Ureter (tissue), 1 donor: Measurements from ENCODE around the gene HSPB9. TPM values are rescaled to one million over a fixed set of nuclear protein-coding genes. Genes with fewer than 3 reads are reported as not detected.
"Not testable (repeated sequence)": the region's sequence is repeated elsewhere in the genome, so short reads cannot be mapped to it uniquely, and the experiment has no call there.

Source experiments
- DNase-seq: peaks from one replicate; pipeline ENCODE4 v3.0.0-alpha.2; 2020; ENCODE audit warnings: low spot score
- total RNA-seq: library from RNA; stranded (reverse); gene quantifications from one replicate; pipeline ENCODE4 v1.2.4, GENCODE V29; 2023
- donor health status: DM: yes; HTN: yes; CAD: no.

The HSPB9 gene
- total RNA-seq, 1 donor from 2014 or later, result not detected

DNA sequence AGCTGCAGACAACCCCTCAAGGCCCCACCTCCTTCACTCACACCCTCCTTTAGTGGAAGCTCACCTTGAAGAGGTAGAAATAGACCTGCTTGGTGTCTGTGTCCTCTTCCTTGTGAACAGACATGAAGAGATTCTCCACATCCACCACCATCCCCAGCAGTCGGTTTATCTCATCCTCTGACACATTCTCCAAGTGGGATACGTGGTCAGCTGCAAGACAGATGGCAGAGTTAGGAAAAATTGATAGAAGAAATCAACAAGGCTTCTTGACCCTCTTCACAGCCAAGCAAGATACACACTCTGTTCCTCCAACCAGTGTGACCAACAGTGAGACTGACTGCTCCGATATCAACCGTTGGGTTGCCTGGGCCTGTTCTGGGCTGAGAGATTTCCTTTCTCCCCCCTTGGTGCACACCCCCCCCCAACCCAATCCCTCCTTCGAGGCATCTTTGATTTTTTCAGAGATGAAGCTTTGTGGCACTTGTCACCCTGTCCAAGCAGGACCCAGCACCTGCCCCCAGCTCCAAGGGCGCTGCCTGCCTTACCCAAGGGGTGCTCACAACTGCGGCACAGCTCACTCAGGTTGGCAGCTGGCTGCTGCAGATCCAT is 2.3 kb upstream of the HSPB9 start:
- no peak for DNase-seq

GRCh38 chr17:42120770-42121769 is 1.5 kb upstream of the HSPB9 start, which contains the start of gene KAT2A:
TSS of gene KAT2A (minus strand) at chr17:42121367. CDS start at chr17:42121304, 63 bp downstream.
- peak; percentile 78 for DNase-seq

DNA sequence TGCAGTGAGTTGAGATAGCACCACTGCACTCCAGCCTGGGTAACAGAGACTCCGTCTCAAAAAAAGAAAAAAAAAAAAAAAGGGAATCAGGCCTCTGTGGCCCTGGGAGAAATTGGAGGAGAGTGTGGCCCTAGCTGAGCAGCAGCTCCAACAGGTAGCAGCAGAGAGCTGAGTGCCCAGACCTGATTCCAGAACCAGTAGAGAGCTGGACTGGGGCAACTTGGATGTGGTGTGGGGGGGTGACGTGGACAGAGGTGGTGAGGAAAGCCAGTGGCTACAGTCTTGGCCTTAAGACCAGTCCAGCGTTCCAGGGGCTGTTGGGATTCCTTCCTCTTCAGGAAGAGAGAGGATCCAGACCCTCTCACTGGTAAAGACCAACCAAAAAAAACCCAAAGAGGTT is 1.7 kb downstream of the HSPB9 start:
- DNase-seq, result no peak

DNA sequence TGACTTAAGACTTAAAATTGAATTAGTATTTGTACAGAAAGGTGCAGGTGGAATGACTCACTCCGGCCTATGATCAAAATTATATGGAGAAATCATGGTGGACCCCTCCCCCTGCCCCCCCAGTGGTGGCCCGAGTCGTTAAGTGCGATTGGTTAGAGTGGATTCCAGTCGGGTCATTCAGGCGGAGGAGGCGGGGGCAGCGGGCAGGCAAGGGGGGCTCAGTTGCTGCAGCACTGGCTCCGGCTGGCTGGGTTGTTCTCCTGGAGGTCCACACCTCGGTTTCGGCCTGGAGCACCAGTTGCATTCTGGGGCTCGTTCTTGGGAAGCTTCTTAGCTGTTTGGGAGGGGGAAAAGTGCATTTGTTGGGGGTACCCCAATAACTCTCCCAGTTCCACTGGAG is 3.0 kb downstream of the HSPB9 start:
- DNase-seq, result no peak

DNA sequence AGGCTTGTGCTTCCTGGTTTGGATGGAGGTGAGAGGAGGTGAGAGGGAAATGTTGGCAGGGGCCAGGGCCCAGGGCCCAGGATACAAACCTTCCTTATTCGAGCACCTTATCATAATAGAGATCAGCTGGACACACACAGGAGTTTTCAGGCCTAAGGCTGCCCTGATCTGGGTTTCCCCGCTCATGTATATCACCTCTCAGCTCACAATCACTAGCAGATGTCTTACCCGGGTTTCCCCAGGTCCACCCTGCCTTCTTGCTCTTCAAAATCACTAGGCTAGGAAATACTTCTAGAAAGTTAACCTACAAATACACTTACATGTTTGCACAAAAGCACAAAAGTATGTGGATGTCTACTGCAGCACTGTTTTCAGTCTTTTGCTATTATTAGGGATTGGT is 4.2 kb downstream of the HSPB9 start:
- no peak for DNase-seq

GRCh38 chr17:42127414-42127813 is 4.8 kb downstream of the HSPB9 start:
- no peak for DNase-seq

- no peak for DNase-seq
Observed at GRCh38 chr17:42129109-42129837, 6.7 kb downstream of the HSPB9 start.

DNA sequence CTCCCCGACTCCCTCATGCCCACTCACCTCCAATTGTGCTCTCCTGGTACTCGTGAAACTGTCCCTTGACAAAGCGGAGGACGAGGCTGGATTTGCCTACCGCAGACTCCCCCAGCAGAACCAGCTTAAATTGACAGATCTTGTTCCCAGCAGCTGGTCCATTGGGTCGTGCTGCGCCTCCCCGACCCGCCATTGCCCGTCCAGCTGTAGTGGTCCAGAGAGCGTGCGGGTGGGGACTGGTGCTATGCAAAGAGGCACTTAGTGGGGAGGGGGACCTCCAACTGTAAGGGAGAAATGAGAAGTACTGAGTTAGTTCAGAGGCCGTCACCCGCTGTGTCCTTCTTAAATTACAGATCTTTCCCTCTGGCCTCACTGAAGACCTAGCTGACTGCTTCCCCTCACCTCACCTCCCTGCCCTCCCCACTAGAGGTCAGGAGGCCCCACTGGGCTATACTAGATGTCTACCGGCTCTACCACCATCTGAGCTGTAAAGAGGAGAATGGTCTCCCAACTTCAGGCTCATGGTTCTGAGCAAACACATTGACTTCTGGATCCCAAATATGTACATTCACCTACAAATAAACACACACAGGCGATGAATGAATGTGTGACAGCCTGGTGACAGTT is 7.8 kb downstream of the HSPB9 start:
- no peak for DNase-seq

DNA sequence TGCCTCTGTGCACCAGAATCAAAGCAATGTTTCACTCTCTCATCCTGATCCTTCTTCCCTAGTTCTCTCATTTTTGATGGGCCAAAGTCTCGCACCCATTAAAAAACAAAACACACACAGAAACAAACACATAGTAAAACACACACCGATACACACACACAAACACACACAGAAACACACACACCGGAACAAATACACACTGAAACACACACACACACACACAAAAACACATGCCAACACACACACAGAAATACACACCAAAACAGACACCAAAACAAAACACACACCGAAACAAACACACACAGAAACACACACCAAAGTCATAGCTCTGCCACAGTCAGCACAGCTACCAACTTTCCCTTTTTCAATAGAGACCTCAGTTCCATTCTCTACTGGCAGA is 8.6 kb downstream of the HSPB9 start:
- no peak for DNase-seq

DNA sequence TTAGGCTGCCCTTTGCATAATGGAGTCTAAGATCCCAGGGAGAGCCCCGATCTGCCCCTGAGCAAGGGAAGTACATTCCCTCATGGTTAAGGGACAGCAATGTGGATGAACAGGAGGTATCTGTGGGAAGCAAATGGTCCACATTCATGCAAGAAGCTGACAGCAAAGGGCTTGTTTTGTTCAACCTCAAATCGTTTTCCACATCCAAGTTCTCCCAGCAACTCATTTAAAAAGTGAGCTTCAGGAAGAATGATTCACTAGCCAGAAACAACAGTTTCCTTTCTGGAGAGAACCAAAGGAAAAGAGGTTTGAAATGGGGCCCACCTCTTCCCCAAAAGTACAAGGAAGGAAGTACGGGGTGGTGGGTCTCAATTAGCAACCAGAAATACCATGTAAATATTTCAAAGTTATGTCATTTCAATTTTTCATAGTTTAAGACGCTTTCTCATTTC is 9.4 kb downstream of the HSPB9 start:
- DNase-seq, result no peak

GRCh38 chr17:42132941-42133340 is 10.3 kb downstream of the HSPB9 start:
- DNase-seq, result peak; percentile 73

GRCh38 chr17:42133461-42134041 is 10.9 kb downstream of the HSPB9 start:
- DNase-seq, result no peak

GRCh38 chr17:42135151-42135550 is 12.5 kb downstream of the HSPB9 start:
- DNase-seq, result no peak

- peak; percentile 79 for DNase-seq
Observed at GRCh38 chr17:42135664-42136653, 13.4 kb downstream of the HSPB9 start.

GRCh38 chr17:42136654-42137051 is 14.0 kb downstream of the HSPB9 start:
- DNase-seq, result no peak

- no peak for DNase-seq
Observed at GRCh38 chr17:42138749-42139492, 16.3 kb downstream of the HSPB9 start.

DNA sequence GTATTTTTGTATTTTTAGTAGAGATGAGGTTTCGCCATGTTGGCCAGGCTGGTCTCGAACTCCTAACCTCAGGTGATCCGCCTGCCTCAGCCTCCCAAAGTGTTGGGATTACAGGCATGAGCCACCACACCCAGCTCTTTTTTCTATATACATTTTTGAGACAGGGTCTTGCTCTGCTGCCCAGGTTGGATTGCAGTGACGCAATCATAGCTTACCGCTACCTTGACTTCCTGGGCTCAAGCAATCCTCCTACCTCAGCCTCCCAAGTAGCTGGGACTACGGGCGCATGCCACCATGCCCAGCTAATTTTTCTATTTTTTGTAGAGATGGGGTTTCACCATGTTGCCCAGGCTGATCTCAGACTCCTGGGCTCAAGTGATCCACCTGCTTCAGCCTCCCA is 18.1 kb downstream of the HSPB9 start:
- not testable (repeated sequence) for DNase-seq

DNA sequence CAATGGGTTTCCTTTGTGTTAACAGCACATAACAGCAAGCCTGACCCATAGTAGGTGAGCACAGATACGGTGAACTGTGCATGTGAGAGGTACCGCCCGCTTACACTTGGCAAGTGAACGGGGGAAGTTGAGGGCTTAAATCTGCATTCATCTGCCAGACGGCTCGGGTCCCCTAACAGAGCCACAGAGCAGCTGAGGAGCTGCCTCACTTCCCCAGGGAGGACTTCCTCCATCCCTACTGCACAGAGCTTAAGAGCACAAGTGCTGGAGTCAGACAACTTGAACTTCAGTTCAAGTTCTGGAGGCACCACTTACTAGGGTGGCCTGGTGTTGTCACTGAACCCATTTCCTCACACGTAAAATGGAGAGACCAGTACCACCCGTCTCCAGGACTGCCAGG is 18.8 kb downstream of the HSPB9 start:
- no peak for DNase-seq

- DNase-seq, result no peak
Observed at GRCh38 chr17:42142371-42142896, 19.8 kb downstream of the HSPB9 start.
